Lung microvascular endothelial cell (primary cell): Measurements from ENCODE around the gene CKS2. TPM values are rescaled to one million over a fixed set of nuclear protein-coding genes. Genes with fewer than 3 reads are reported as not detected.
"Not testable (repeated sequence)": the region's sequence is repeated elsewhere in the genome, so short reads cannot be mapped to it uniquely, and the experiment has no call there.

Experiments used
- DNase-seq, 2 donors: peaks; one replicate each; pipeline versions ENCODE4 v3.0.0 to v3.0.0-alpha.2; 2010; ENCODE audit warnings: low read depth in 2 of 2
- total RNA-seq: library from RNA; depleted of rRNA; stranded (reverse); fragments of >200 nt; gene quantifications from 2 replicates; pipeline ENCODE4 v1.2.1, GENCODE V29; 2014

The CKS2 gene
- total RNA-seq, result 60.3 and 94.8 TPM in 2 replicates

GRCh38 chr9:89310475-89311345, at the start of gene CKS2:
Gene CKS2 (plus strand): TSS chr9:89311195. CDS start chr9:89311293, 98 bp downstream.
- peak; percentile 100 for DNase-seq

GRCh38 chr9:89273528-89274279, 37.3 kb upstream of the CKS2 start:
- DNase-seq, result no peak

- peak in 1 of 2 donors; percentile 54 for DNase-seq
These were observed 36.2 kb upstream of the CKS2 start for GRCh38 chr9:89274838-89275237.

- not testable (repeated sequence) for DNase-seq
These were observed 35.0 kb upstream of the CKS2 start for GRCh38 chr9:89276040-89276439.

- no peak for DNase-seq
These were observed 34.0 kb upstream of the CKS2 start for GRCh38 chr9:89277043-89277442.

- DNase-seq, result no peak
These were observed 33.5 kb upstream of the CKS2 start for GRCh38 chr9:89277454-89277853.

- DNase-seq, result no peak
These were observed 32.4 kb upstream of the CKS2 start for GRCh38 chr9:89278551-89278950.

GRCh38 chr9:89278997-89279739, 31.8 kb upstream of the CKS2 start:
- peak; percentile 60 to 65 for DNase-seq

- DNase-seq, result no peak
These were observed 29.9 kb upstream of the CKS2 start for GRCh38 chr9:89281106-89281505.

GRCh38 chr9:89282248-89282968, 28.6 kb upstream of the CKS2 start:
- DNase-seq, result peak in 1 of 2 donors; percentile 4

- no peak for DNase-seq
These were observed 26.9 kb upstream of the CKS2 start for GRCh38 chr9:89284076-89284475.

GRCh38 chr9:89291741-89292140, 19.3 kb upstream of the CKS2 start:
- DNase-seq, result no peak

GRCh38 chr9:89293014-89293413, 18.0 kb upstream of the CKS2 start:
- DNase-seq, result no peak

- peak in 1 of 2 donors; percentile 8 for DNase-seq
These were observed 15.6 kb upstream of the CKS2 start for GRCh38 chr9:89295400-89295799.

- not testable (repeated sequence) for DNase-seq
These were observed 9.0 kb upstream of the CKS2 start for GRCh38 chr9:89301996-89302395.

- DNase-seq, result no peak
These were observed 6.8 kb upstream of the CKS2 start for GRCh38 chr9:89304020-89304833.

GRCh38 chr9:89304834-89305188, 6.2 kb upstream of the CKS2 start:
- DNase-seq, result no peak

- DNase-seq, result no peak
These were observed 5.1 kb upstream of the CKS2 start for GRCh38 chr9:89305868-89306267.

- no peak for DNase-seq
These were observed 1.8 kb upstream of the CKS2 start for GRCh38 chr9:89309166-89309565.
